HG03045 (cell line): ENCODE results near the gene TMEM270.
"Not testable (repeated sequence)": the region's sequence is repeated elsewhere in the genome, so short reads cannot be mapped to it uniquely, and the experiment has no call there.

Experiments used
- ATAC-seq: cut with Tn5 transposase; IDR thresholded peaks from one replicate; pipeline ENCODE4 v1.9.1; 2021; ENCODE audit warnings: mild to moderate bottlenecking, moderate library complexity; ENCODE audit not compliant: unreplicated experiment

TMEM270 gene

DNA sequence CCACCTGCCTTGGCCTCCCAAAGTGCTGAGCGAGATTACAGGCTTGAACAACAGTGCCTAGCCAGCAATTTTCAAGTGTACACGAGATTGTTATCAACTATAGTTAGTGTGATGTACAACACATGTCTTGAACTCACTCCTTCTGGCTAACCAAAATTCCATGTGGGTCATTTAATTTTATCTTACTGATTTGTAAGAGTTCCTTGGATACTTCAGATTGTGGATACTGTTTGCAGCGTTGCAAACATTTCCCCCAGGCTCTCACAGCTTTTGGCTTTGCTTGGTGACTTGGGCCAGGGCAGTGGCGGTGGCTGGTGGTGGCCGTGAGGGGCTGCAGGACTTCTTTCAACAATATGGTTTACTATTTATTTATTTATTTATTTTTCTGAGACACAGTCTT is 8.5 kb upstream of the TMEM270 start:
- no peak for ATAC-seq

- ATAC-seq, result no peak
Observed at GRCh38 chr7:73856941-73857340, 4.0 kb upstream of the TMEM270 start.

GRCh38 chr7:73858807-73859206 is 2.2 kb upstream of the TMEM270 start:
- ATAC-seq, result no peak

DNA sequence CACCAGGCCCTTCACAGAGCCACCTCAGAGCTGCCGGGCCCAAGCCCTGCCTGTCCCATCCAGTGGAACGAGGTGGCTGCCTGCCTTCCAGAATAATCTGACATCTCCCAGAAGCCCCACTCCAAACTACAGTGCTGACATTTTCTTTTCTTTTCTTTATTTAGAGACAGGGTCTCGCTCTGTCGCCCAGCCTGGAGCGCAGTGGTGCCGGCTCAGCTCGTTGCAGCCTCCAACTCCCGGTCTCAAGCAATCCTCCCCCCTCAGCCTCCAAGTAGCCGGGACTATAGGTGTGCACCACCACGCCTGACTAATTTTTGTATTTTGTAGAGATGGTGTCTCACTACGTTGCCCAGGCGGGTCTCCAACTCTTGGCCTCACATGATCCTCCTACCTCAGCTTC is 346 bp downstream of the TMEM270 start:
- no peak for ATAC-seq

DNA sequence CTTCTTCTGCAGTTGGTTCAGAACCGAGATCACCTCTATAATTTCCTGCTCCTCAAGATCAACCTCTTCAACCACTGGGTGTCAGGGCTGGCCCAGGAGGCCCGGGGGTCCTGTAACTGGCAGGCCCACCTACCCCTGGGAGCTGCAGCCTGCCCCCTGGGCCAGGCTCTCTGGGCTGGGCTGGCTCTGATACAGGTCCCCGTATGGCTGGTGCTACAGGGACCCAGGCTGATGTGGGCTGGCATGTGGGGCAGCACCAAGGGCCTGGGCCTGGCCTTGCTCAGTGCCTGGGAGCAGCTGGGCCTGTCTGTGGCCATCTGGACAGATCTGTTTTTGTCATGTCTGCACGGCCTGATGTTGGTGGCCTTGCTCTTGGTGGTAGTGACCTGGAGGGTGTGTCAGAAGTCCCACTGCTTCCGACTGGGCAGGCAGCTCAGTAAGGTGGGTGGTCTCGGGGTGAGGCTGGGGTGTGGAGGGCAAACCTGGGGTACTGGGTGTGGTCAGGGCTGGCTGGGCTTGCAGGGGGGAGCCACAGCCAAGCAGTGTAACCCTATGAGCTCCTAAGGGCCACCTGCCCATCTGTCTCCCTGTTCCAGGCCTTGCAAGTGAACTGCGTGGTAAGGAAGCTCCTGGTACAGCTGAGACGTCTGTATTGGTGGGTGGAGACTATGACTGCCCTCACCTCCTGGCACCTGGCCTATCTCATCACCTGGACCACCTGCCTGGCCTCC is 4.2 kb downstream of the TMEM270 start:
- no peak for ATAC-seq

- ATAC-seq, result no peak
Observed at GRCh38 chr7:73865738-73866445, 4.9 kb downstream of the TMEM270 start.

- ATAC-seq, result no peak
Observed at GRCh38 chr7:73866446-73866767, 5.4 kb downstream of the TMEM270 start.

- no peak for ATAC-seq
Observed at GRCh38 chr7:73869011-73869798, 8.2 kb downstream of the TMEM270 start.

DNA sequence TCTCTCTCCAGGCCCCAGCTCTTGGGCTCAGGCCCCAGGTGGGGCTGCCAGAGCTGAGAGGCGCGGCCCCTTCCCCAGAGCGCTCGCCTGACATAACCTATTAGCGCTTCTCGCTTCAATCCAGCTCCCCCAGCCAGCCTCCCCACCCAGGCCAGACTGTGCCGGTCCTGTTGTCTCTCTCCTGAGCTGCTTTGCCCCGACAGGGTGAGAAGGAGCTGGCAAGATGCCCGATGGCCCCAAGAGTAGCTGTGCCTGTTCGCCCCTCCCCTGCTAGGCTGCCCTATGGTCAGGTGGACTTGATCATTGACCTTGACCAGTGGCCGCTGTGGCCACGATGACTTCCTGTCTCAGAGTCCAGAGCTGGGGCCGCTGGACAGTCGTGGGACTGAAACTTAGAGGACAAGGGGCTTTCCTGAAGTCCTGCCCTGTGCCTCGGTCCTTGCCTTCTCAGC is 9.1 kb downstream of the TMEM270 start:
- no peak for ATAC-seq

DNA sequence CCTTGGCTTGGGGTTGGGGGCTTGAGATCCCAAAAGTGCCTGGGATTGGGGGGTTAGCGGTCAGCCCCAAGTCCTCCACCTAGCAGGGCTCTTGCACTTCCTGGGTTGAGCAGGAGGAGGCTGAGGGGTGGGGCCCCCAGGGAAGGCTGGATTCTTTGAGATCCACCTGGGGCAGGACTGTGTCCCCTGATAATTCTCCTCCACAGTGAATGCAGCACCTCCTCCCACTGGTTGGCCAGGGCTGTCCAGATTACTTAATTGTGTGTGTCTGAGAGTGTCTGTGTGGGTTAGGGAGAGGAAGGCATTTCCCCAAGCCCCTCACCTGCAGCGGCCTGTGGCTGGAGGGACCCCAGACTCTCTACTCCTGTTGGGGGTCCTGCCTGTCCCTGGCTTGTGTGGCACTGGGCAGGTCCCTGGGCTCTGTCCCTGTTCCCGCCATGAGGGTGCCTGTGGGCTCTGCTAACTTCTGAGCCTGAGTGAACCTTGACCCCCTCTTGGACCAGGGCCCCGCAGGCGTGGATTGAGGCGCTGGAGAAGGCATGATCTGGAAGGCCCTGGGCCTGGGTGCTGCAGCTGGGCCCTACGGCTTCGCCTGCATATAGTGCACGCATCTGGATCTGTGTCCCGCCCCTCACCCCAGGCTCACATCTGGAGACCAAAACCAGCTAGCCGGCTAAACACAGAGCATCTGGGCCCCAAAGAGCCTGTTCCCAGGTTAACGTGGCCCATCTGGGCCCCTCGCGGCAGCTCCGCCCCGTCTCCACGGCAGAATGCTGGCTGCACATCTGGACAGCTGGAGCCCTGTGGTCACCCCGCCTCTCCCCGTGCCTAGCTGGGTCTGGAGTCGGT is 10.4 kb downstream of the TMEM270 start:
- ATAC-seq, result no peak

DNA sequence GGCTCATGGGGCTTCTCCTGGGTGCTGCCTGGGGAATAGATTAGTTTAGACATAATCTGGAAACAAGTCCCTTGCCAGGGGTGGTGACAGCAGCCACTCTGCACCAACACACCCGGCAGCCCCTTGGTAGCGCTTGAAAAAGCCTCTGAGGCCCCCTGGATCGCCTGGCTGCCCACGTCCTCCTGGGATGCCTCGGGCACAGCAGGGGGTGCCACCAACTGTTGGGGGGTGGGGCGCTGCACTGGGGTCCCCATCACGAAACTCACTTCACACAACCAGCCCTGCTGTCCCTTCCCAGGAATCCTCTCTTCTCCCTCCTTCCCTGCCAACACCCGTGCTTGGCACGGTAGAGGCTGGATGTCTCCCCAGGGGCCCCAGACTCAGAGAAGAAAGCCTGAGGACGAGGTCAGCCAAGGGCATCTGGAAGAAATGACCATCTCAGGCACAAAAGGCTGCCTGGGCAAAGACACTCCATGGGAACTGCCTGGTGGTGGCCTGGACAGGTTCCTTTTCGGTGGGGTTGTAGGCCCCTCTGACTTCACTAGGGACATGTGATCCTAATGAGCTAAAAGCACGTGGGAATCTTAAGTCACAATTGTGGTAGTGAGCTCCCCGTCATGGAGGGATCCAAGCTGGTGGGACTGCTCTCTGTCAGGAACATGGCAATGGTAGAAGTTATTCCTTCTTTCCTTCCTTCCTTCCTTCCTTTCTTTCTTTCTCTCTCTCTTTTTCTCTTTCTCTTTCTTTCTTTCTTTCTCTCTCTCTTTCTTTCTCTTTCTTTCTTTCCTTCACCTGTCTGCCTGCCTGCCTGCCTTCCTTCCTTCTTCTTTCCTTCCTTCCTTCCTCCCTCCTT is 11.3 kb downstream of the TMEM270 start:
- no peak for ATAC-seq

DNA sequence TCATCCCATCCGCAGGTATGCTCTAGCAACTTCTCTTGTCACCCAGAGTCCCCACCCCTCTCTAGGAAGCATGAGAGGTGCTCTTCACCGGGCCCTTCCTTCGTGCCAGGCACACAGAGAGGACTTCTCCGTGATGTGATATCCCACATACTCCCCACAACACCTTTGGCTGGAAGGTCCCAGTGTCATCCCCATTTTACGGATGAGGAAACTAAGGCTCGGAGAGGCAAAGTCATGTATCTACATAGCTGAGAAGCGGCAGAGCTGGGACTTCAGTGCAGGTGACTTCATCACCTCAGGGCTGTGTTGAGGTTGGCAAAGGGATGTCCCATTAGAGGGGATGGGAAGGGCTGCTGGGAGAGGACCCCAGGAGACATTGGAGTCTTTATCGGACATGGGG is 15.4 kb downstream of the TMEM270 start:
- ATAC-seq, result no peak

- no peak for ATAC-seq
Observed at GRCh38 chr7:73876973-73877372, 16.0 kb downstream of the TMEM270 start.

GRCh38 chr7:73879977-73880681 is 19.2 kb downstream of the TMEM270 start:
- ATAC-seq, result no peak

GRCh38 chr7:73880755-73881328 is 19.9 kb downstream of the TMEM270 start:
- ATAC-seq, result no peak

- ATAC-seq, result no peak
Observed at GRCh38 chr7:73881352-73882046, 20.5 kb downstream of the TMEM270 start.

GRCh38 chr7:73882047-73882402 is 21.1 kb downstream of the TMEM270 start:
- no peak for ATAC-seq

DNA sequence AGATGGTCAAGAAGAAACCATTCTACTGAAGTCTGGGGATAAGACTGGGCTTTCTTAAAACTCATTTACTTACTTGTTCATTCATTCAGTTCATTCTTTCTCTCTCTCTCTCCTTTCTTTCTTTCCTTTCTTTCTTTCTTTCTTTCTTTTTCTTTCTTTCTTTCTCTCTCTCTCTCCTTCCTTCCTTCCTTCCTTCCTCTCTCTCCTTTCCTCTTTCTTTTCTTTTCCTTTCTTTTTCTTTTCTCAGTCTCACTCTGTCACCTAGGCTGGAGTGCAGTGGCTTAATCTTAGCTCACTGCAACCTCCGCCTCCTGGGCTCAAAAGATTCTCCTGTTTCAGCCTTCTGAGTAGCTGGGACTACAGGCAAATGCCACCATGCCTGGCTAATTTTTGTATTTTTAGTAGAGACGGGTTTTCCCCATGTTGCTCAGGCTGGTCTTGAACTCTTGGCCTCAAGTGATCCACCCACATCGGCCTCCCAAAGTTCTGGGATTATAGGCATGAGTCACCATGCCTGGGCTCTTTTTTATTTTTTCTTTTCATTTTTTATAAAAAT is 24.0 kb downstream of the TMEM270 start:
- ATAC-seq, result not testable (repeated sequence)
